Glomerular visceral epithelial cell (primary cell): ENCODE measurements around the gene TAF1L.
"Not testable (repeated sequence)": the region's sequence is repeated elsewhere in the genome, so short reads cannot be mapped to it uniquely, and the experiment has no call there.

Experiments used
- DNase-seq: peaks from one replicate; pipeline ENCODE4 v3.0.0-alpha.2; 2016; ENCODE audit errors: extremely low spot score

TAF1L gene, protein sequence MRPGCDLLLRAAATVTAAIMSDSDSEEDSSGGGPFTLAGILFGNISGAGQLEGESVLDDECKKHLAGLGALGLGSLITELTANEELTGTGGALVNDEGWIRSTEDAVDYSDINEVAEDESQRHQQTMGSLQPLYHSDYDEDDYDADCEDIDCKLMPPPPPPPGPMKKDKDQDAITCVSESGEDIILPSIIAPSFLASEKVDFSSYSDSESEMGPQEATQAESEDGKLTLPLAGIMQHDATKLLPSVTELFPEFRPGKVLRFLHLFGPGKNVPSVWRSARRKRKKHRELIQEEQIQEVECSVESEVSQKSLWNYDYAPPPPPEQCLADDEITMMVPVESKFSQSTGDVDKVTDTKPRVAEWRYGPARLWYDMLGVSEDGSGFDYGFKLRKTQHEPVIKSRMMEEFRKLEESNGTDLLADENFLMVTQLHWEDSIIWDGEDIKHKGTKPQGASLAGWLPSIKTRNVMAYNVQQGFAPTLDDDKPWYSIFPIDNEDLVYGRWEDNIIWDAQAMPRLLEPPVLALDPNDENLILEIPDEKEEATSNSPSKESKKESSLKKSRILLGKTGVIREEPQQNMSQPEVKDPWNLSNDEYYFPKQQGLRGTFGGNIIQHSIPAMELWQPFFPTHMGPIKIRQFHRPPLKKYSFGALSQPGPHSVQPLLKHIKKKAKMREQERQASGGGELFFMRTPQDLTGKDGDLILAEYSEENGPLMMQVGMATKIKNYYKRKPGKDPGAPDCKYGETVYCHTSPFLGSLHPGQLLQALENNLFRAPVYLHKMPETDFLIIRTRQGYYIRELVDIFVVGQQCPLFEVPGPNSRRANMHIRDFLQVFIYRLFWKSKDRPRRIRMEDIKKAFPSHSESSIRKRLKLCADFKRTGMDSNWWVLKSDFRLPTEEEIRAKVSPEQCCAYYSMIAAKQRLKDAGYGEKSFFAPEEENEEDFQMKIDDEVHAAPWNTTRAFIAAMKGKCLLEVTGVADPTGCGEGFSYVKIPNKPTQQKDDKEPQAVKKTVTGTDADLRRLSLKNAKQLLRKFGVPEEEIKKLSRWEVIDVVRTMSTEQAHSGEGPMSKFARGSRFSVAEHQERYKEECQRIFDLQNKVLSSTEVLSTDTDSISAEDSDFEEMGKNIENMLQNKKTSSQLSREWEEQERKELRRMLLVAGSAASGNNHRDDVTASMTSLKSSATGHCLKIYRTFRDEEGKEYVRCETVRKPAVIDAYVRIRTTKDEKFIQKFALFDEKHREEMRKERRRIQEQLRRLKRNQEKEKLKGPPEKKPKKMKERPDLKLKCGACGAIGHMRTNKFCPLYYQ (N-terminal part only)

DNA sequence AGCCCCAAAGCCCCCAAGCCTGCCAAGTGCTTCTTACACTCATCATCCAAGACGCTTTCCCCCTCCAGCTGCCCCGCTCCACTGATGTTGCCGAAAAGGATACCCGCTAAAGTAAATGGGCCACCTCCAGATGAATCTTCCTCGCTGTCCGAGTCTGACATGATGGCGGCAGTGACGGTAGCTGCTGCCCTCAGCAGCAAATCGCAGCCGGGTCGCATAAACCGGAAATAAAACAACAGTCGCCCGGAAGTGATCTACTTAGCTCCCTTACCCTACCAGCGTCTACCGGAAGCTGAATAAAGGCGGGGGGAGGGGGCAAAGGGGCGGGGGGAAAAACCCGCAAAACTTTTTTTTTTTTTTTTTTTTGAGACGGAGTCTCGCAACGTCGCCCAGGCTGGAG lies at the start of gene TAF1L:
Gene TAF1L (minus strand): TSS at position 308 of the 400 bp plus-strand sequence. CDS start 90 bp downstream, at position 218.
- DNase-seq: no peak

DNA sequence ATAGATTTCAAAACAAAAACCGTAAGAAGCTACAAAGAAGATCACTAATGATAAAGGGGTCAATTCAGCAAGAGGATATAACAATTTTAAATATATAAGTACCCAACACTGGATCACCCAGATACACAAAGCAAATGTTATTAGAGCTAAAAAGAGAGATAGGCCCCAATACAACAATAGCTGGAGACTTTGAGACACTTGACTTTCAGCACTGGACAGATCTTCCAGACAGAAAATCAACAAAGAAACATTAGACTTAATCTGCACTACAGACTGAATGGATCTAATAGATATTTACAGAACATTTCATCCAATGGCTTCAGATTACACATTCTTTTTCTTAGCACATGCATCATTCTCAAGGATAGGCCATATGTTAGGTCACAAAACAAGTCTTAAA lies 46.3 kb upstream of the TAF1L start:
- no peak for DNase-seq

DNA sequence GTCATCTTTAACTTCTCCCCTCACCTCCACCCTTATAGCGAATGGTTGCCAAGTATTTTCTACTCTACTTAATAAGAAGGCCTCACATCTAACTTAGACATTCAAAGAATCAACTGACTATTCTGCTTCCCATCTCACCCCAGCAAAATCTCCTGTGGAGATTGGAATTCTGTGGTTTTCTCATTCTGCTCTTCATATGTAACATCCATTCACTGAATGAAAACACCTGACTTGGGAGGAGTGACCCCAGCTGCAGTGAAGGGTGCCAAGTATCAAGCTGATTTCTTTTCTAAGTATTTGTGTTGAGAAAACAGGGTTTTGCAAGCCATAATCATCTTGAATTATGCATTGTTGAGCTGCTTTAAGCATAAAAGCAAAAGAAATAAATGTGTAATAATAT lies 42.5 kb upstream of the TAF1L start:
- no peak for DNase-seq

DNA sequence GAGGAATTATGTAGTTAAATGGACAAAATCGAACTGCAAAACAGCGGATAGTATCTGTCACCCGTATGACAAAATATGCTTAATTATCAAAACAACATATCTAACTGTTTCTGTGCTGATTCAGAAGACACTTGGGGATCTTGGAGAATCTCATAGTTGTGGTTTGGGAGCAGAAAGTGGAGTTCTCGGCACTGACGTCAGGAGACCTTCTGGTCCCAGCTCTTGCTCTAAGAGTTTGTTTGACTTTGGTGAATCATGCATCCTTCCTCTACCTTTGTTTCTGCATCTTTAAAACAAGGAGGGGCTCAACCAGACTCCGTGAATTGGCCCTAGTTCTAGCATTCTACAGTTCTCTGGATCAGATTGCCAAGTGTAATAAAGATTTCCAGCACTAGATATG lies 37.0 kb upstream of the TAF1L start:
- DNase-seq: no peak

DNA sequence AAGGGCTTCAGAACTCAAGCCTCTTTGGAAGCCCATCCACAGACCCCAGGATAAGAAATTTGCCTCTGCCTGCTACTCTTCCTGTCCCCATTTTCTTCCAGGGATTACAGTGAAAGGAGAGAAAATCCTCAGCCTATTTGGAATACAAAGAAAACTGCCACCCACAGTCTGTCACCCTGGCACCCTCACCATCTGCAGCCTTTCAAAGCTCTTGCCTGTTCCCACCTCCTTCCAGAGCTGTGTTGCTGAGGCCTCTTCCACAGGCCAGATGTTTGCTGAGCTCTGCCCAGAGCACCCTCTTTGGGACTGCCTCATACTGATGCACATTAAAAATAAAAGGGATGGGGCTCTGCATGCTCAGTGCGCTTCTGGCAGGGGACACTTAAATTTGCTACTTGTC lies 35.9 kb upstream of the TAF1L start:
- no peak for DNase-seq

DNA sequence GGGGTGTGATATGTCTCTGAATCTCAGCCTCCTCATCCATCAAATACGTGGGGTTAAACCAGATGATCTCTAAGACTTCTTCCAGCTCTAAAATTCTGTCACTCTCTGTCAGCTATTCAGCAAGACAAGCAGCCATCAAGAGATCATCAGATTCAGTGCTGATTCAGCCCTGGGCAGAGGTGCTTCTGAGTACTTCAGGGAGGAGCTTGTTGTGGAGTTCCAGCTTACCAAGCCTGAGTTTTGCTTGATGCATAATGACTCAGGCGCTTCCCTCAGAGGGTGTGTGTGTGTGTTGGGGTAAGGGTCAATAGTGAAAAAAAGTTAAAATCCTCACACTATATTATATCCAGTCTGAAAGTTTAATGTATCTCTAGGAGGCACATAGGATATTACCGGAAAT lies 29.6 kb upstream of the TAF1L start:
- DNase-seq: no peak

DNA sequence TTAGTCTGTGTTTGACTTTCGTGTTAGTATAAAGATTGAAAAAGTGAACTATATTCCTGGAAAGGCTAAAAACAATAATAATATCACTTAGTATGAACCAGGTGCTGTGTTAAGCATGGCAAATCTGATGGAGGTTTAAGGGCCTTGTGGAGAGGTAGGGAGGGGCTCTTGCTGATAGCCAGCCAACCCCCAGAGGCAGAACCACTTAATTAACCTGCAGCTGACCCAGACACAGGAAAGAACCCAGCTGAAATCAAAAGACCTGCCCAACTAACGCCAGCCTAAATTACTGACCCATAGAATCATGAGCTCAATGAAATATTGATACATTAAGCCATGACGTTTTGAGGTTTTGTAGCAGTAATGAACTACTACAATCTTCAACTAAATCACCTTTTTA lies 28.3 kb upstream of the TAF1L start:
- DNase-seq: no peak

DNA sequence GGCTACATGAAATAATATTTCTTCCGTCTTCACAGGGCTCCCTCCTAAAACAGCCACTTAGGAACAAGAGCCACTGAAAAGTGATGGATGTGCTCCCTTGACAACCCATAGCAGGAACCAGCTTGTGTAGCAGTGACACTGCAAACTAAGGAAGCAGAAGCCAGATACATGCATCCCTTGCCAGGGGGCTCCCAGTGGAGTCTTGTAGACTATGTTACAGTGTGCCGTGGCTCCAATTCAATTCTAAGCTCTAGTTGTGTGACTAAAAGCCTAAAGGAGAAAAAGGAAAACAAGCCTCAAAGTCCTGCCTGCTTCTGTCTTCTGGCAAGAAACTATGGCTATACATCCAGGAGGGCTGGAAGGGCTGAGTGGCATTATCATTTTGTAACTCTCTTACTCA lies 12.2 kb upstream of the TAF1L start:
- DNase-seq: no peak

DNA sequence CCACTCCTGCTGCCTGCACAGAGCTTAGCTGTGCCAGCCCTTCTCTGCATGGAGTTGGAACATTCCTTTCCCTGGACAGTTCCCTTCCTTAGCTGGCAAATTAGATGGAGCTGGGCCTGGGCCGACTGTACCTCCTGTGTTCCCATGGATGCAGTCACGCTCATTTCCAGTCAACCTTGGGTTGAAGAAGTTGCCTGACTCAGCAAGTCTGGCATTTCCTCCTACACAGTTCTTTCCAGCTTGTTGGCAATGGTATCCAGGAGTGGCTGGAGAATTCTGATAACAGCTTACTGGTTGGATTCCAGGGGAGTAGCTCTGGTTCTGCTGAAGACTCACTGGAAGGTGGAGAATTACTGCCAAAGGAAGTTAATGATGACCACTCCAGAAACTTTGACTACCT lies 9.2 kb upstream of the TAF1L start:
- DNase-seq: peak; percentile 13

DNA sequence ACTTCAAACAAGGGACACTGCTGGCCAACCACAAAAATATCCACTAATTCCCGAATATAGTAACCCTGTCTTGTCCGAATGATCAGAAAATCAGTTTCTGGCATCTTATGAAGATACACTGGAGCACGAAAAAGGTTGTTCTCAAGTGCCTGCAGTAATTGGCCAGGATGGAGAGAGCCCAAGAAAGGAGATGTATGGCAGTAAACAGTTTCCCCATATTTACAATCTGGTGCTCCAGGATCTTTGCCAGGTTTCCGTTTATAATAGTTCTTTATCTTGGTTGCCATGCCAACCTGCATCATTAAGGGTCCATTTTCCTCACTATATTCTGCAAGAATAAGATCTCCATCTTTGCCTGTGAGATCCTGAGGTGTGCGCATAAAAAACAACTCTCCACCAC lies 2.3 kb downstream of the TAF1L start:
- DNase-seq: not testable (repeated sequence)

DNA sequence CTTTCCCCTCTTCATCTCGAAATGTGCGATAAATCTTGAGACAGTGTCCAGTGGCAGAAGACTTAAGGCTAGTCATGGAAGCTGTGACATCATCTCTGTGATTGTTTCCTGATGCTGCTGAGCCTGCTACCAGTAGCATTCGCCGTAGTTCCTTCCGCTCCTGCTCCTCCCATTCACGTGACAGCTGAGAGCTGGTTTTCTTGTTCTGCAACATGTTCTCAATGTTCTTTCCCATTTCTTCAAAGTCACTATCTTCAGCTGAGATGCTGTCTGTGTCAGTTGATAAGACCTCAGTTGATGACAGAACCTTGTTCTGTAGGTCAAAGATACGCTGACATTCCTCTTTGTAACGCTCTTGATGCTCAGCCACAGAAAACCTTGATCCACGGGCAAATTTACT lies 3.5 kb downstream of the TAF1L start:
- DNase-seq: no peak

DNA sequence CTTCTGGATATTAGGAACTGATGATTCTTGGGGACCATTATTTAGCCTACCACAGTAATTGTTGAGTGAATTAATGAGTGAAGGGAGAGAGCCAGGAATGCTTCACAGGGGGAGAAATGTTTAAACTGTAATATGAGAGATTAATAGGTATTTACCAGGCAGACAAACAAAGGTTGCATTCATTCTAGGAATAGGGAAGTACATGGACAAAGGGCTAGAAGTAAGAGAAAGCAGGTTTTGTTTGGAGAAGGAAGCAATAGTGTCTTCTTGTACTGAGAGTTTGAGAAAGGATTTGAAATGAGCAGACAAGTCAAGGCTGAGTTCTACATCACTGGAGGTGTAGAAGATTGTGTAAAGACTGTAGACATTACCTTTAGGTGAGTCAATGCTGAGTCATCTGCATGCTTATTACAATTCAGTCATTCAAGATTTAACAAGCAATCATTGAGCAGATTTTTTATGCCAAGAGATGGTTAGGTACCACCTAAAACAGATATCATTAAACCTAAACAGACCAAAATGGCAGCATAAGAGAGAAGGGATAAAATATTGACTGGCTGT lies 8.0 kb downstream of the TAF1L start:
- no peak for DNase-seq

DNA sequence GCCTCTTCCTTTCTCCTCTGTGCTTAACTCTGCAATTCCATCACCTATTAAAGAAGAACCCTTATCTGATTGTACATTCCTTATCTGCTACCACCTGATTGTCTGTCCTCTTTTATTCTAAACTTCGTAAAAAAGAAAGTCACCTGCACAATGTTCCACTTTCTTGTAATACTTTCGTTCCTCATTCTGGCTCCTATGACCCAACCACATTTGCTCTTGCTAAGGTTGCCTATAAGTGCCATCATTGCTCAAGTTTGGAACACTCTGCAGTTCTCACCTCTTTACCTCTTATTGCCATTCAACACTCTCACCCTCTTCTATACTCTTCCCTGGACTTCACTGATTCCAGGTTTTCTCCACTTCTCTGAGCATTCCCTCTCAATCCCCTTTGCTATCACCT lies 10.1 kb downstream of the TAF1L start:
- no peak for DNase-seq

DNA sequence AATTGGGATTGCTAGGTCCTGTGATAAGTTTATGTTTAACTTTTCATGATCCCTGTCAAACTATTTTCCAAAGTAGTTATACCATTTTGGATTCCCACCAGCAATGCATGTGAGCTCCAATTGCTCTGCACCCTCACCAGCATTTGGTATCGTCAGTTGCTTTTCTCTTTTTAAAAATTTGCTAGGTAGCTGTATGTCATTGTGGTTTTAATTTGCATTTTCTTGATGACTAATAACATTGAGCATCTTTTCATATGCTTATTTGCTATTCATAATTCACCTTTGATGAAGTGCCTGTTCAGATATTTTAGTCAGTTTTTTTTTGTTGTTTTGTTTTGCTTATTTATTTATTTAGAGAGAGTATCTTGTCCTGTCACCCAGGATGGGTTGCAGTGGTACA lies 12.5 kb downstream of the TAF1L start:
- no peak for DNase-seq

DNA sequence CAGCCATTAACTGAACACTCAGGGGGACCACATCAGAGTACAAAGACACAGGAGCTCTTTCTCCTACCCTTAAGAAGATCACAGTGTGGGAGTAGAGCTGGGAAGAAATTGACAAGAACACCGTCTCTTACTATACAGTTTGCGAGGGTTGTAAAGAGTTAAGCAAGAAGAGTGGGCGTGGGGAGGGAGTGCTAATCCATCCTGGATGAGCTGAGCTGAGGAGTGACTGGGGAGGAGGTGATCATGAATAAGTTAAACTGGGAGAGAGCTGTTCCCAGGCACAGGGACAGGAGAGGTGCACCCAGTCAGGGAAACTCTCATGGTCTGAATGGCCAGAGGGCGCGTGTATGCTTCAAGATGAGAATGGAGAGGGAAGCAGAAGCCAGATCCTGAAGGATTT lies 17.2 kb downstream of the TAF1L start:
- no peak for DNase-seq

DNA sequence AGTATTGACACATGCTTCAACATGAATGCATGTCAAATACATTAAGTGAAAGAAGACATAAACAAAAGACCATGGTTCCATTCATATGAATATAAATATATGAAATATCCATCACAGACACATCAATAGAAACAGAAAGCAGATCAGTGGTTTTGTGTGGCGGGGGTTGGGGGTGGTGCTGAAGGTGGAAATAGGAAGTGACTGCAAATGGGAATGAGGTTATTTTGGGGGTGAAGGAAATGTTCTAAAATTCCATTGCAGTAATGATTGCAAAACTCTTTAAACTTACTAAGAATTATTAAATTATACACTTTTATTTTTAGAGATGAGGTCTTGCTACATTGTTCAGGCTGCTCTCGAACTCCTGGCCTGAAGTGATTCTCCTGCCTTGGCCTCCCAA lies 28.7 kb downstream of the TAF1L start:
- no peak for DNase-seq

DNA sequence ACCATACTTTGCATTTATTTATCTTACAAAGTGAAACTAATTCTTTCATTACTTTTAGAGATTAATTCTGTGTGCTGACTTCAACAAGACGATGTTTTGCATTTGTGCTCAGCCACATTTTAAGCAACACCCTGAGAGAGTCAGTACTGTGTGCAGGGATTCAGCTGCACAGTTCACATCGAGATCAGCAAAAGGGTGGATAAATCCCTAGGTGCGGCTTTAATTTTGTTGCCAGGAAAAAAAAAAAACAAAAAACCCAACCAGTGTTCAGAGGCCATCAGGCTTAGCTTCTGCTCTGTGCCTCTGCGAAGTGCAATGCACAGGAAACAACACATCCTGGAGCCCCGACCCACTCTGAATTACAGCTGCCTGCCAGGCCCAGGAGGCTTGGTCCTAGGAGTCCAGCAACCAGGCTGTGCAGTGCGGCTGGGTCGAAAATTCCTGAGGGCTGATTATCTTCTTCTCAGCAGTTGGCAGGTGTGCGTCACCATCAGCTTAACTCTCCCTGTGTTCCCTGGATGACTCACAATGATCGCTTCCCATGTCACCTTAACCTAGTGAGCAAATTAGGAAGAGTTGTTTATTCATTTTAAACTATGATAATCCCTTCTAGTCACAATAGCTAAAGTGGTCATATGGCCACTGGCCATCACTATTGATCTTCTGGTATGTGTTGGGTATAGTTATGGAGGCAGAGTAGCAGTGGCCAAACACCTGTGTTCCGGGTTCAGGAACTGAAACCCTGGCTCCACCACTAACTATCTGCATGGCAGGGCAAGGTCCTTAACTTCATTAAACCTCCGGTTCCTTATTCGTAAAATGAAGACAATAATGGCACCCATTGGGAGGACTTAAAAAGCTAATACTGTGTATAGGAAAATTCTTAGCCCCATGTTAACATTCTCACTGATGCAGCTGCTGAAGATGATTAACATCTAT lies 31.3 kb downstream of the TAF1L start:
- peak; percentile 63 for DNase-seq

DNA sequence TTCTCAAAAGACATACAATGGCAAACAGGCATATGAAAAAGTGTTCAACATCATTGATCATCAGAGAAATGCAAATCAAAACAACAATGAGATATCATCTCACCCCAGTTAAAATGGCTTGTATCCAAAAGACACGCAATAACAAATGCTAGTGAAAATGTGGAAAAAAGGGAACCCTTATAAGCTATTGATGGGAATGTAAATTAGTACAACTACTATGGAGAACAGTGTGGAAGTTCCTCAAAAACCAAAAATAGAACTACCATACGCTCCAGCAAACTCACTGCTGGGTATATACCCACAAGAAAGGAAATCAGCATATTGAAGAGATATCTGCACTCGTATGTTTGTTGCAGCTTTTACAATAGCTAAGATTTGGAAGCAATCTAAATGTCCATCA lies 36.4 kb downstream of the TAF1L start:
- not testable (repeated sequence) for DNase-seq

DNA sequence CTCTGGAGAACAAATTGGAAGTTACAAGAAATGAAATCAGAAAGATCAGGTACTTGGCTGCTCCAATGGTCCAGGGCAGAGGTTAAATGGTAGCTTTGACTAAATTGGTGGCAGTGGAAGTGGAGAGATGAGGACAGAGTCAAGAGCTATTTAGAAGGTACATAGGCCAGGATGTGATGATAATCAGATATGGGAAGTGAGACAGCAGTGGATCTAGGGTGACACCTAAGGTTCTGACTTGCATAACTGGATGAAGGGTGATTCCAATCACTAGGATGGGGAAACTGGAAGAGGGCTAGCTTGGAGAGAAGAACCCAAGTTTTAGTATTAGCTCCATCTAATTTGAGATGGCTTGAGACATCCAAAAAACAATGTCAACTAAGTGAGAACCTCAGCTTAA lies 38.5 kb downstream of the TAF1L start:
- DNase-seq: no peak

DNA sequence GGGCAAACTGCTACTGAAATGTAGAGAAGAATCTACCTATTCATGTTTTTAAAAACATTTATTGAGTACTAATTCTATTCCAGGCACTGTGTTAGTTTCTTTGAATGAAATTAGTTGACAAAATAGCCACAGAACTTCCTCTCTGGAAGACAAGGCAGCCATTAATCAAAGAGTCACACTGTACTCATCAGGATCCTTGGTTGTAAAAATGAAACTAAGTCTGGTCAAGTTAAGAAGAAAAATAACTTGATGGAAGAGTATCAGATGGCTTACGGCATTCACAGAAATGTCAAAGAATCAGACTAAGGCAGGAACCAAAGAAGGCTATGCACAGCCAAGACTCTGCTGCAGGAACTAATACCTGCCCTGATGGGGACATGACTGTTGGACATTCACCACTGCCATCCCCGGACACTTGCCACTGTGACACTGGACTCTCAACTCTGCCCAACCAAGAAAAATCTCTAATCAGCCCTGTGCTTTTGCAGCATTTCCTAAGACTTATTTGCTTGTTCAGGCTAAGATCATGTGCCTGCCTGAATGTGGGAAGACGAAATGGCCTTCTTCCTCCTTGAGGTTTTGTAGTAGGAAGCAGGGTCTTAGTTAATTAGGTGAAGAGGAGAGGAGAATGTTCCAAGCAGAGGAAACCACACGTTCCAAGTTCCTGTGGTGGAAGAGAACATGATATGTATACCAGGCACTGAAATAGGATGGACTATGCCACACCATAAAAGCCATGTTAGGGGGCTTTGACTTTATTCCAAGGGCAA lies 39.2 kb downstream of the TAF1L start:
- DNase-seq: no peak
